Suprapubic skin (tissue), 4 donors: ENCODE results near the gene TTC29. TPM values are rescaled to one million over a fixed set of nuclear protein-coding genes. Genes with fewer than 3 reads are reported as not detected.

Source experiments
- DNase-seq, 2 donors: peaks; one replicate each; pipeline ENCODE4 v3.0.0-alpha.2; 2019; ENCODE audit warnings: low spot score in 2 of 2
- H3K27ac ChIP-seq: fragments of 200-600 bp; sonication (generic); one replicate; pipeline ENCODE4 v1.5.1; 2019
- H3K27me3 ChIP-seq: fragments of 200-600 bp; sonication (generic); one replicate; pipeline ENCODE4 v1.5.1; 2019
- H3K36me3 ChIP-seq: fragments of 200-600 bp; sonication (generic); one replicate; pipeline ENCODE4 v1.5.1; 2019
- H3K4me1 ChIP-seq: fragments of 200-600 bp; sonication (generic); one replicate; pipeline ENCODE4 v1.5.1; 2019
- H3K4me3 ChIP-seq: fragments of 200-600 bp; sonication (generic); one replicate; pipeline ENCODE4 v1.5.1; 2019; ENCODE audit warnings: mild to moderate bottlenecking
- H3K9me3 ChIP-seq: fragments of 200-600 bp; sonication (generic); one replicate; pipeline ENCODE4 v1.5.1; 2019
- CTCF ChIP-seq, 2 donors: fragments of 200-600 bp in 1 of 2; fragments of 450-650 bp in 1 of 2; sonication (generic) in 1 of 2; IDR thresholded peaks; one replicate each; pipeline ENCODE4 v1.5.1; 2016 to 2019; ENCODE audit warnings: antibody characterized with exemption in 2 of 2, mild to moderate bottlenecking in 1 of 2, moderate library complexity in 1 of 2
- EP300 ChIP-seq: sonication (generic); formaldehyde crosslinking; IDR thresholded peaks from one replicate; pipeline ENCODE4 v1.6.1; 2017; ENCODE audit warnings: antibody characterized with exemption
- POLR2A ChIP-seq, 2 donors: fragments of 450-650 bp; IDR thresholded peaks; one replicate each; pipeline ENCODE4 v1.6.1; 2017; ENCODE audit warnings: antibody characterized with exemption in 2 of 2, mild to moderate bottlenecking in 2 of 2, moderate library complexity in 2 of 2
- POLR2AphosphoS5 ChIP-seq, 3 donors: sonication (generic); formaldehyde crosslinking; IDR thresholded peaks; one replicate each; pipeline ENCODE4 v1.6.1; 2017; ENCODE audit warnings: antibody characterized with exemption in 3 of 3
- whole genome bisulfite sequencing: methylation state at CpG from one replicate; pipeline ENCODE4 v1.1.5; 2018; 5-methylcytosine and 5-hydroxymethylcytosine counted together
- total RNA-seq, 4 donors: library from RNA; depleted of rRNA; stranded (reverse); fragments of >200 nt; gene quantifications; one replicate each; pipeline ENCODE4 v1.1.0, GENCODE V29; 2016

Gene TTC29
- total RNA-seq, 4 donors from 2014 or later: not detected

GRCh38 chr4:146957237-146957636, 11.6 kb upstream of the TTC29 start:
- 64% methylated on average over 4 of the region's 4 CpGs for WGBS
- Histone ChIP-seq H3K27ac (no peak overlapping the region), H3K27me3 (no peaks in the 10 kb centered on the region), H3K36me3 (no peaks in the 10 kb centered on the region), H3K4me1 (no peaks in the 10 kb centered on the region), H3K4me3 (no peak overlapping the region), H3K9me3 (no peaks in the 10 kb centered on the region)
- DNase-seq: no peak
- no peak for TF ChIP-seq POLR2AphosphoS5 (IDR thresholded peaks at IDR 0.05)
- TF ChIP-seq POLR2A (IDR thresholded peaks at IDR 0.05): no peak
- no peak for TF ChIP-seq EP300

- no peak for DNase-seq
- peaks cover 21% of the 10 kb centered on the region for H3K27me3 ChIP-seq
- 87% methylated on average over 2 of the region's 2 CpGs for WGBS
- H3K9me3 ChIP-seq: no peaks in the 10 kb centered on the region
- H3K4me3 ChIP-seq: no peak overlapping the region
- H3K4me1 ChIP-seq: no peaks in the 10 kb centered on the region
- TF ChIP-seq EP300 (no peak), POLR2A (IDR thresholded peaks at IDR 0.05) (no peak), POLR2AphosphoS5 (IDR thresholded peaks at IDR 0.05) (no peak), CTCF (IDR thresholded peaks at IDR 0.05) (no peak)
- no peak overlapping the region for H3K27ac ChIP-seq
- no peaks in the 10 kb centered on the region for H3K36me3 ChIP-seq
Observed at GRCh38 chr4:146952896-146953295, 7.2 kb upstream of the TTC29 start.

GRCh38 chr4:146949559-146949958, 3.9 kb upstream of the TTC29 start:
- no peak for DNase-seq
- H3K27ac ChIP-seq: no peak overlapping the region

GRCh38 chr4:146943691-146944375, 1.8 kb downstream of the TTC29 start:
- no peak for DNase-seq
- Histone ChIP-seq H3K4me3 (no peak overlapping the region), H3K4me1 (peaks cover 14% of the 10 kb centered on the region), H3K36me3 (no peaks in the 10 kb centered on the region), H3K27ac (no peak overlapping the region), H3K27me3 (peaks cover 5% of the 10 kb centered on the region), H3K9me3 (no peaks in the 10 kb centered on the region)
- 47% methylated on average over 3 of the region's 3 CpGs for WGBS
- TF ChIP-seq CTCF (IDR thresholded peaks at IDR 0.05) (no peak), POLR2A (IDR thresholded peaks at IDR 0.05) (no peak), EP300 (no peak), POLR2AphosphoS5 (IDR thresholded peaks at IDR 0.05) (no peak)

More at GRCh38 chr4:146949559-146949958, 3.9 kb upstream of the TTC29 start:
- peaks cover 21% of the 10 kb centered on the region for H3K27me3 ChIP-seq
- TF ChIP-seq POLR2A (IDR thresholded peaks at IDR 0.05) (no peak), CTCF (IDR thresholded peaks at IDR 0.05) (no peak), EP300 (no peak), POLR2AphosphoS5 (IDR thresholded peaks at IDR 0.05) (no peak)
- H3K36me3 ChIP-seq: no peaks in the 10 kb centered on the region
- no peaks in the 10 kb centered on the region for H3K9me3 ChIP-seq
- peaks cover 14% of the 10 kb centered on the region for H3K4me1 ChIP-seq
- H3K4me3 ChIP-seq: no peak overlapping the region

- no peak overlapping the region for H3K4me3 ChIP-seq
- TF ChIP-seq POLR2A (IDR thresholded peaks at IDR 0.05) (no peak), POLR2AphosphoS5 (IDR thresholded peaks at IDR 0.05) (no peak), EP300 (no peak), CTCF (IDR thresholded peaks at IDR 0.05) (no peak)
- DNase-seq: no peak
- H3K27ac ChIP-seq: no peak overlapping the region
- no peaks in the 10 kb centered on the region for H3K9me3 ChIP-seq
- WGBS: 85% methylated on average over 1 of the region's 1 CpG
- H3K27me3 ChIP-seq: no peaks in the 10 kb centered on the region
- no peaks in the 10 kb centered on the region for H3K36me3 ChIP-seq
- no peaks in the 10 kb centered on the region for H3K4me1 ChIP-seq
Observed at GRCh38 chr4:146932116-146932515, 13.5 kb downstream of the TTC29 start.
